Neural cell (in vitro differentiated cells): Measurements from ENCODE around the gene RGL1. TPM values are rescaled to one million over a fixed set of nuclear protein-coding genes. Genes with fewer than 3 reads are reported as not detected.

Experiments used
- H2AFZ ChIP-seq: fragments of 200-600, 300-800 bp; sonication (generic), shearing (Covaris generic); 2 replicates; pipeline ENCODE4 v1.6.0; 2014; ENCODE audit warnings: low read depth, mild to moderate bottlenecking, antibody characterized with exemption, low read length, moderate library complexity
- H3F3A ChIP-seq: fragments of 200-600 bp; shearing (Covaris generic); 2 replicates; pipeline ENCODE4 v1.6.1; 2016; ENCODE audit warnings: mild to moderate bottlenecking, moderate library complexity, mixed read lengths, antibody characterized with exemption, low read length; ENCODE audit not compliant: insufficient read depth, poor library complexity, severe bottlenecking
- H3K27ac ChIP-seq: fragments of 200-600, 300-800 bp; sonication (generic), shearing (Covaris generic); 2 replicates; pipeline ENCODE4 v1.5.1; 2014; ENCODE audit warnings: mild to moderate bottlenecking, low read length, moderate library complexity
- H3K27me3 ChIP-seq: fragments of 300-800, 200-600 bp; sonication (generic), shearing (Covaris generic); 2 replicates; pipeline ENCODE4 v1.6.0; 2014; ENCODE audit warnings: mild to moderate bottlenecking, low read depth, low read length, moderate library complexity; ENCODE audit not compliant: insufficient read depth
- H3K36me3 ChIP-seq: fragments of 300-800, 200-600 bp; sonication (generic), shearing (Covaris generic); 2 replicates; pipeline ENCODE4 v1.5.1; 2014; ENCODE audit warnings: mild to moderate bottlenecking, antibody characterized with exemption, low read length, moderate library complexity; ENCODE audit not compliant: insufficient read depth
- H3K4me2 ChIP-seq: fragments of 300-800, 200-600 bp; sonication (generic), shearing (Covaris generic); 2 replicates; pipeline ENCODE4 v1.6.0; 2014; ENCODE audit warnings: mild to moderate bottlenecking, low read length
- H3K4me3 ChIP-seq: fragments of 300-800, 200-600 bp; sonication (generic), shearing (Covaris generic); 2 replicates; pipeline ENCODE4 v1.5.1; 2014; ENCODE audit warnings: mild to moderate bottlenecking, low read length, moderate library complexity
- H3K79me2 ChIP-seq: fragments of 200-600 bp; shearing (Covaris generic); replicated peaks from 2 replicates; pipeline ENCODE4 v1.6.0; 2014; ENCODE audit warnings: mild to moderate bottlenecking, low read length, moderate library complexity; ENCODE audit not compliant: insufficient read depth
- H3K9ac ChIP-seq: fragments of 300-800, 200-600 bp; sonication (generic), shearing (Covaris generic); 2 replicates; pipeline ENCODE4 v1.6.1; 2016; ENCODE audit warnings: mild to moderate bottlenecking, low read length, mixed read lengths
- H3K9me2 ChIP-seq: fragments of 200-600 bp; shearing (Covaris generic); 2 replicates; pipeline ENCODE4 v1.6.1; 2016; ENCODE audit warnings: mild to moderate bottlenecking, low read length, mixed read lengths; ENCODE audit not compliant: insufficient read depth
- H3K9me3 ChIP-seq: fragments of 200-600, 300-800 bp; sonication (generic), shearing (Covaris generic); 2 replicates; pipeline ENCODE4 v1.6.1; 2016; ENCODE audit warnings: mild to moderate bottlenecking, mixed run types, low read length, moderate library complexity, mixed read lengths
- H4K20me1 ChIP-seq: fragments of 200-600 bp; shearing (Covaris generic); 2 replicates; pipeline ENCODE4 v1.6.1; 2016; ENCODE audit warnings: mild to moderate bottlenecking, mixed run types; ENCODE audit not compliant: insufficient read depth
- CTCF ChIP-seq: fragments of 450-650 bp; IDR thresholded peaks from 2 replicates; pipeline ENCODE4 v1.5.1; 2014; ENCODE audit warnings: antibody characterized with exemption, mild to moderate bottlenecking, moderate library complexity; ENCODE audit not compliant: poor library complexity, severe bottlenecking
- EP300 ChIP-seq: fragments of 450-650 bp; conservative IDR thresholded peaks from 2 replicates; pipeline ENCODE4 v1.6.1; 2014; ENCODE audit warnings: antibody characterized with exemption, mild to moderate bottlenecking, moderate library complexity; ENCODE audit not compliant: poor library complexity, severe bottlenecking
- EZH2 ChIP-seq: fragments of 200-600, 300-800 bp; shearing (Covaris generic), sonication (generic); IDR thresholded peaks from 2 replicates; pipeline ENCODE4 v1.6.1; 2014; ENCODE audit warnings: antibody characterized with exemption, low read length, borderline replicate concordance, mild to moderate bottlenecking; ENCODE audit not compliant: insufficient read depth, poor library complexity, severe bottlenecking
- MXI1 ChIP-seq: fragments of 450-650 bp; conservative IDR thresholded peaks from 2 replicates; pipeline ENCODE4 v1.6.1; 2014; ENCODE audit warnings: antibody characterized with exemption, mild to moderate bottlenecking; ENCODE audit not compliant: poor library complexity, severe bottlenecking
- POLR2AphosphoS5 ChIP-seq: IDR thresholded peaks from 2 replicates; pipeline ENCODE4 v1.6.1; 2012
- RAD21 ChIP-seq: fragments of 450-650 bp; conservative IDR thresholded peaks from 2 replicates; pipeline ENCODE4 v1.6.1; 2014; ENCODE audit warnings: antibody characterized with exemption, mild to moderate bottlenecking, moderate library complexity
- REST ChIP-seq: IDR thresholded peaks from 2 replicates; pipeline ENCODE4 v1.6.1; 2012; ENCODE audit warnings: borderline replicate concordance
- SMC3 ChIP-seq: fragments of 450-650 bp; conservative IDR thresholded peaks from 2 replicates; pipeline ENCODE4 v1.6.1; 2014; ENCODE audit warnings: antibody characterized with exemption, mild to moderate bottlenecking, moderate library complexity; ENCODE audit not compliant: poor library complexity
- TAF1 ChIP-seq: IDR thresholded peaks from 2 replicates; pipeline ENCODE4 v1.6.1; 2012; ENCODE audit warnings: low read depth
- polyA plus RNA-seq: library from polyadenylated mRNA; depleted of rRNA; stranded (reverse); fragments of >200 nt; gene quantifications from 2 replicates; pipeline ENCODE4 v1.2.3, GENCODE V29; 2014

RGL1 gene
- polyA plus RNA-seq, 1 donor from 2014 or later: 14.7 TPM

- TF ChIP-seq POLR2AphosphoS5 (no peak), SMC3 (no peak), EZH2 (no peak), RAD21 (no peak), EP300 (no peak), REST (no peak)
- Histone ChIP-seq H3K9me2 (no peaks in the 10 kb centered on the region), H4K20me1 (no peaks in the 10 kb centered on the region), H3K27ac (no peak overlapping the region), H3K9ac (no peak overlapping the region), H3K9me3 (no peaks in the 10 kb centered on the region), H3F3A (no peaks in the 10 kb centered on the region), H3K27me3 (no peaks in the 10 kb centered on the region), H3K36me3 (no peaks in the 10 kb centered on the region), H3K4me3 (no peak overlapping the region), H2AFZ (no peak overlapping the region), H3K4me2 (no peak overlapping the region), H3K79me2 (no peaks in the 10 kb centered on the region)
These were observed 58.9 kb downstream of the RGL1 start for GRCh38 chr1:183863852-183864251.

- no peak overlapping the region for H3K27ac ChIP-seq
- H3K4me3 ChIP-seq: no peak overlapping the region
- no peaks in the 10 kb centered on the region for H3K79me2 ChIP-seq
- H3K36me3 ChIP-seq: no peaks in the 10 kb centered on the region
- TF ChIP-seq POLR2AphosphoS5: no peak
- TF ChIP-seq TAF1: no peak
- no peak for TF ChIP-seq EP300
- no peak for TF ChIP-seq REST
- TF ChIP-seq SMC3: no peak
- no peak for TF ChIP-seq EZH2
- no peak for TF ChIP-seq MXI1
- no peak for TF ChIP-seq RAD21
- no peak for TF ChIP-seq CTCF
- H3K27me3 ChIP-seq: no peaks in the 10 kb centered on the region
- H3K9me3 ChIP-seq: no peaks in the 10 kb centered on the region
- no peaks in the 10 kb centered on the region for H3F3A ChIP-seq
- H2AFZ ChIP-seq: no peak overlapping the region
- H4K20me1 ChIP-seq: no peaks in the 10 kb centered on the region
- H3K9me2 ChIP-seq: no peaks in the 10 kb centered on the region
- no peak overlapping the region for H3K4me2 ChIP-seq
- no peak overlapping the region for H3K9ac ChIP-seq
These were observed 59.7 kb downstream of the RGL1 start for GRCh38 chr1:183864611-183865010.
